GM15510 (cell line): ENCODE results near the gene LYSMD1.

Experiments
- POLR2A ChIP-seq: IDR thresholded peaks from 3 replicates; pipeline ENCODE4 v1.6.1; 2011; ENCODE audit warnings: borderline replicate concordance; ENCODE audit not compliant: insufficient read length; ENCODE audit errors: extremely low read depth

Gene LYSMD1

DNA sequence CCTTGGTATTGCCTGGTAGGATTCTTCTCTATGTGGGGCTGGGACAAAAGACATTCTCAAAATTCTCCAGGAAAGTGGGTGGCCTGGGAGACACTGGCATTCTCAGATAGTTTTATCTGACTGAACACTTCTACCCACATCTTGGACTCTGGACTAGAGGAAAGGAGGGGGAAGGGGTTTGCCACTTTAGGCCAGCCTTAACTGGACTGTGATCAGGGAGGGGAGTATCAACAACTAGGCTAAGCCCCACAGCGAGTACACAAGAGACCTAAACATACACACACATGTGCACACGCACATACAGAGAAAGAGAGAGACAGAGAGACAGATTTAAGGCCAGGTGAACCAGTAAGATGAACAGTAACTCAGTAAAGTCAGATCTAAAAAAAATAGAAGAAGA is 18.0 kb downstream of the LYSMD1 start:
- no peak for TF ChIP-seq POLR2A

DNA sequence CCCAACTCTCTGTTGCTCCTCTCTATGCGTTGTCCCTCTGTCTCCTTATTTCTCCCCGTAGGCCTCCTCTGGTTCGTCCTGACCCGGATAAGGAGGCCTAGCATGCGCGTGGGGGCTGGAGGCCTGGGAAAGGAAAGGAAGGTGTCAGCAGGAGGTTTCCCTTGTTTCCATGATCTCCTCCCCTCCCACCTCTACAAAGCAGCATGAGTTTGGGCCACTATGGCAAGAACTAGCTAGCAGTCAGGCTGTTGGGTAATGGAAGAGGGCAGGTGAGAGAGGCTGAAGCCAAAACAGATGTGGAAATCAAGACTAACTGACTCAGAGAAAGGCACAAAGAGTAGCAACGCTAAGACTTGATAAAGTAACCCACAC is 18.6 kb downstream of the LYSMD1 start:
- TF ChIP-seq POLR2A = no peak

DNA sequence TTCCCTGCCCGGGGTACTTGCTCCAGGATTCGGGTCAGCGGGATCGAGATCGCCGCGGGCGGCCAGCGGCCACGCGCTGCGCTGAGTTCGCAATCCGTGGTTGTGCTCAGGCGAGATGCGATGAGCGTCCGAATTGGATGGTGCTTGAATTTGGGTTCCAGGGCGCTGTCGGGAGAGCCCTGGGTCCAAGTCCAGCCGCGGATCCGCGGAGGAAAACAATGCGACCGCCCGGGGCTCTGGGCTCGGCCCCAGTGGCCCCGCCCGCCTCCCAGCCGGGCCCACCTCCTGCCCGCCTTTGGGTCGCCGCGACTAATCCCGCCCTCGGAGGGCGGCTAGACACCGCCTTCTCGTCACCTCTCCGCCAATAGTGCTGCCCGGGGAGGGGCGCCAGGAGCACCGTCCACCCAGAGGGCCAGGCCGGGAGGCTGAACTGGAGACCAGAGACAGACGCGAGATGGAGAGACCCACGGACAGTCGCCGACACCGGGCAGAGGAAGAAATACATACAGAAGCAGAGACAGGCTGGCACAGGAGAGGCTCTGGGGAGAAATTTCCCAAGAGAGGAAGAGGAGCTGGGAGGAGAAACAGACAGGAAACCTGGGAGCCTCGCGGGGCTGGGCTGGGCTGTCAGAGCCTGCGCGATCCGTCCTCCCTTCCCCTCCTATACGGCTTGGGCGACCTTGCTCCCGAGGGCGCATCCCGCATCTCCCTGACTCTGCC is 19.1 kb downstream of the LYSMD1 start, which contains the start of gene SEMA6C:
TSS of gene SEMA6C (minus strand) at position 220 of the 720 bp plus-strand sequence. CDS start 4,010 bp downstream, outside the sequence.
- peak; percentile 24 for TF ChIP-seq POLR2A

DNA sequence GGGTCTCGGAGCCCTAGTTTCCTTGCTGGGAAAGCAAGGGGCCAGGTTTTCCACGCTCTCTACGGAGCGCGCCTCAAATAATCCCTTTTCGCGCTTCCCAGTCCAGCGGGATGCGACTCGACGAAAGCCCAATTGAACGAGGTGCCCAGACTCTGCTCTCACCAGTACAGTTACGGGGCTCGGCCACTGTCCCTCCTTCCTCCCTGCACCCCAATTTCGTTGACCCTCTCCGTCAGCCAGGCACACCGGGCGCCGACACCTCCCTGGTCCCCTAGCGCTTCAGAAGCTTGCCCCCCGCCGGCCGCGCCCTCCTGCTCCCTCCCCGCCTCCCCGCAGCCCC is 19.7 kb downstream of the LYSMD1 start:
- TF ChIP-seq POLR2A = no peak

DNA sequence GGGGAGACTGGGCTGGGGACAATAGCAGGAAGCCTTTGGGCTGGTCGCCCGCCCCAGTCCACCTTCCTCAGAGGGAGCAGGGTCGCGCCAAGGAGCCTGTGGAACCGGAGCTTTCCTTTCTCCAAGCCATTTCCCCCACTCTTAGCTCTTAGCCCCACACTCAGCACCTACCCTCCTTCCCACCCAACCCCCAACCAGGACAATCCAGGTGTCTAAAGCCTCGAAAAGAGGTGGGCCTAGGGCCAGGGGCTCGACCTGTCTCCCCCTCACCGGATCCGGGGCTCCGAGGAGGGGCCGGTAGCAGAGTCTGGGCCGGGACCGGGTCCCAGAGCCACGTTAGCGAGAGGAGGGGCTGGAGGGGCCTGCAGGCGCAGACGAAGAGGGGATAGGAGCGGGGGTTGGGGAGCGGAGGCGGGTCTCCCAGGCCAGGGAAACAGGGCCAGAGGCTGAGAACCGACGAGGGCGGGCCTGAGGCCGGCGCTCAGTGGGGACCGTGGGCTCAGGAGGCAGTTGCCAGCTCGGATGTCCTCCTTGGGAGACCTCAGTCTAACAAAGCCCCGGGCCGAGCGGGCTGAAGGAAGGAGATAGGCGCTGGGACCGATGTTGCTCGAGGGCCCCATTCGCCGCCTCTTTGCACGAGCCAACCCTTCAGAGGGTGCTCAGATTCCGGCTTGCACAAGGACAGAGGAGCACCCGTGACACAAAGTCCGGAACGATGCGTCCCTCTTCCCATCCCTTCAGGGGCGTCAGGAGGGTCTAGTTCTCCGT is 20.2 kb downstream of the LYSMD1 start:
- TF ChIP-seq POLR2A = no peak

DNA sequence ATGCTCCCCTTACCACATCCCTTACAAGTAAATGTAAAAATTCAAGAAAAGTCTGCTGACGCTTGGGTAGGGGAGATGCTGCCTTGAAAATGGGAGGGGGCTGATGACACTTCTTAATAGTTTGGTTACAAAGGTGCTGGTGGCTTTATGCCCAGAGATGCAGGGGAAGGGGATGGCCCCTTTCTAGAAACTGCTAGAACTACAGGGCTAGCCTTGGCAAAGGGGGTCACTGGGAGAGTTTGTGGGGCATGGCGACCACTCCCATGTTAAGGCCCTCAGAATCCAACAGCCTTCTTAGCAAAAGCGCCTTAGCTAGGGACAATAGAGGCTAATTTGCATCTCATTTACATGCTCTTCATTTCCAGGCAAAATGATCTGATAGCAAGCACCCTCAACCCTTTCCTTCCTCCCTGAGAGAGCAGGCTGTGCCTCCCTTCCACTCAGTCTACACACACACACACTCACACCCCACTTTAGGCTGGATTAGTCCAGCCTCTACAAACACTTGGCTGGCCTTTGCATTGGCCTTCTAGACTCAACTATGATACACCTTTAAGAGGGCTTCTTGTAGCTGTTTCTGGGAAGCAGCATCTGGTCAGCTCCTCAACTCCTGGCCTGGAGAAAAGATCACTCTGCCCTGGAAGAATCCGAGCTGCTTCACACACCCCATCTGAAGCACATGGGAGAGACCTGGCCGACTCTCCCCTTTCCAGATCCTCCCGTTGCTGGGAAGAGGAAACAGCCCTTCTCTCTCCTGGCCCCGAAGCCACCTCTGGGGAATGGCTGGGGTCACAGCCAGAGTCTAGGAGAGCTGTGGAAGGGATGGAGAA is 21.0 kb downstream of the LYSMD1 start:
- no peak for TF ChIP-seq POLR2A

DNA sequence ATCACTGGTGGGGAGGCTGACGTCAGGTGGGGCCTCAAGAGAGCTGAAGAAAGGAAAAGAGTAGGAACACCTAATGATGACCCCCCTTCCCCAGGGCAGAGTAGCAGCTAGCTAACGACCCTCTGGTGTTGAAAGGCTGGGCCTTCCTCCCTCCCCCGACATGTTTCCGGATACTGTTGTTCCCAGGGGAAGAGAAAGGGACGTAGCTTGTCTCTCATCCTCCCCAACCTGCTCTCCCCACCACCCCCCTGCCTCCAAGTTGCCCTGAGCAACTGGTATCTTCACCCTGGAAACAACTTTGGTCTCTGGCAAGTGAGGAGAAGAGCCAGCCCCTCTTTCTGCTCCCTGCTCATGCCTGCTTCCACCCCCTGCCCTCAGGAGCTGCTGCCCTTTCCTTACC is 21.7 kb downstream of the LYSMD1 start:
- no peak for TF ChIP-seq POLR2A

DNA sequence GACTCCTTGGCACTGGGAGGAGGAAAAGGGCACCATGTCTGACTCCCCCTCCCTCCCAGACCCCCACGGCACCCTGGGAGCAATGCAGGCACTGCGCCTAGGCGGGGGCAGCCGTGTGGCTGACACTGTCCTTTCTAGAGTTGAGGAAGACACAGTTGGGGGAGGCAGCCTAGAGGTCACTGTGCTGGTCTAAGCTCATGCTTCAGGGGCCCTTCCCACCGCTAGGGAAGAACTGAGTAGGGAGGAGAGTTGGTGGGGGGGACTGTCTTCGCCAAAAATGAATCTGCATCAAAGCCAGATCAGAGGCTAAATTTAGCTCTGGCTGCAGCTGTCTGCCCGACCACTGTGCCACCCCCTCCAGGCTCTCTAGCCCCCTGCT is 22.7 kb downstream of the LYSMD1 start:
- no peak for TF ChIP-seq POLR2A

DNA sequence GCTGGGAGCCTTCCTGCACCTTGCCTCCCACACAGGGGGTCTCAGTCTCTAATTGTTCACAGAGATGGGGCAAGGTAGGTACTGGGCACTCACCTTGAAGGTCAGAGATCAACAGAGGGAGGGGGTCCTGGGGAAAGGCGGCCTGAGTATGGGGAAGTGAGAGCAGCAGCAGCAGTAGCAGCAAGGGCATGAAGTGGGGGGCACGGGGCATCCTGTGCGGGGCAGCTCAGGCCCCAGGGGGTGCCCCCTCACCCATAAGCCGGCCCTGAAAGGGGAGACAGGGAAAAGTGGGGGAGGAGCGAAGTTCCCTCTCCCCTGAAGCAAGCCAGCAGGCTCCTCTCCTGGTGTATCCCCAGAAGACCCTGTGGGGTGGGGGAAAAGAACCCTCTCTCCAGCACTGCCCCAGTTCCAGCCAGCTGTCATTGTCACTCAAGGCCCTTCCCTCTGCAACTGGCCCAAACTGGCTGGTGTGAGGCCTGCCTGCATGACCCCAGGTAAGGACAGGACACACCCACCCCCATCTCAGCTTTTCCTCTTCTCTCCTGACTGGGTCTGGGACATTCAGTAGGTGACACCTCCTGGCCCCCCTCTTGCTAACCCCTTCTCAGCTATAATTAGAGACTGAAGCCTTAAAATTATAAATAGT is 23.2 kb downstream of the LYSMD1 start:
- no peak for TF ChIP-seq POLR2A

DNA sequence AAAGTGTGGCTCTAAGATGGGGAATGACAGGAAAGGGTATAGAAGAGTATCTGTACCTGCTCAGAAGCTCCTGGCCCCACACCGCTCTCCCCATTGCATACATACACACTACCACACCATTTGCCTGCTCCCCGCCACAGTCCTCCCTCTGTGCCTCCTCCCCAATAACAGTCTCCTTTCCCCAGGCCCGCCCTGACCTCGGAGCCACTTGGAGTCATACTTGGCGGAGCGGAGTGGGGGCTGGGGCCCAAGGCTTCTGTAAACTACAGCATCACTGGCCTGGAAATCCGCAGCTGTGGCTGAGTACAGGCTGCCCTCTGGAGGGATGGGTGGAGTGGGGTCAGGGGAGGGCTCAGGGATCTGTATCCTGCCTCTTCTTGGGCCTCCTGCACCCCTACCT is 27.9 kb downstream of the LYSMD1 start:
- TF ChIP-seq POLR2A = no peak

DNA sequence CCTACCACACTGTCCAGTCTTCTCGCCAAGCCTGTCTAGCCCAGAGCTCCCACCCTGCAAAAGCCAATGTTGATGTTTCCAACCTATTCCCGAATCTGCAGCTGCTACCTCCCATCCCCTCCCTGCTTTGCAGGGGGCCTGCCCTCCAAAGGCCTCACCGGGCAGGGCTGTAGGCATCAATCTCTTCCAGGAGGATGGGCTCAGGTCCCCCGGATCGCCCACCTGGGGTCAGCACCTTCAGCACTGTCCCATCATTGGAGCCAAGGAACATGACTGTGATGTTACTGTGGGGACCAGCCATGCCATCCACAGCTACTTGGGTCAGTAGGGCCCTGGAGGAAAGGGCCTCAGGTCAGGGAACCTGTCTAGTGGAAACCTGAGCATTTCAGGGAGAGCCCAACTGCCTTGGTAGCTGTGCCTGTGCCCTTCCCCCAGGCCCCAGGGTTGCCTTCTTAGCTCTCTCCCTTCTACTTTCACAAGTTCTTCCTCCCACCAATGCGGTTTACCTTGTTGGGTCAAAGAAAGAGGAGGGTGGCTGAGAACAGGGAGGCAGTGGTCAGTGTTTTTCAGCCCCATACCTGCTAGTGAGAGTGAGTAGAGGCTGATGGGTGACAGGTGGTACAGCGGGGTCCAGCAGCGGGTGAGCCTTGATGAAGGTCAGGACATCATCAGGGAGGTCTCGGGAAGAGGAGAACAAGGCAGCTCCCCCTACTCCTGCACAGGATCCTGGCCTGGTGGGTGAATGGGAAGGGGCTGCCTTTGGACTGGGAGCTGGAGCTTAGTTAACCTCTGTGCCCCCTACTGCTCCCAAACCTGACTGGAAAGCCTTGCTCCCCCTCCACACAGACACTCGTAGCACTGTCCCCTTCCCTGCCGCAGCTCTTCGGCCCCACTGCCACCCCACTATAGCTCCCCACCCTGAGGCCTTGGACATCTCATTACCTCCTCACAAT is 30.0 kb downstream of the LYSMD1 start:
- TF ChIP-seq POLR2A = no peak

DNA sequence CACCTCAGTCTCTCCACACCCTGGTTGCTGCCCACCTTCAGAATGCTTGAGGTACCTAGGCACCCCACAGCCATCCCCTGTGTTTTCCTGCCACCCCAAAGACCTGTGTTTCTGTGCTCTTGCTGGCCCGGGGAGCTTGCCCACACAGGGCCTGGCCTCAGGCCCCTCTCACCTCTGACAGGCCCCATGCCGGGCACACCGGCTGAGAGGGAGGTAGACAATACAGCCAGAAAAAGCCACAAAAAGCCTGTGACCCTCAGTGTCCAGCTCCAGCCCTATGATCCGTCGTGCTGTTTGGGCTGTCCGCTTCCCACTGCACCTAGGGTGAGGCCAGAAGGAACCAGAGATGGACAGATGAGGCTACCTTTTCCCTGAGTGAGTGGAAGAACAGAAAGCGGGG is 30.7 kb downstream of the LYSMD1 start:
- TF ChIP-seq POLR2A = no peak

DNA sequence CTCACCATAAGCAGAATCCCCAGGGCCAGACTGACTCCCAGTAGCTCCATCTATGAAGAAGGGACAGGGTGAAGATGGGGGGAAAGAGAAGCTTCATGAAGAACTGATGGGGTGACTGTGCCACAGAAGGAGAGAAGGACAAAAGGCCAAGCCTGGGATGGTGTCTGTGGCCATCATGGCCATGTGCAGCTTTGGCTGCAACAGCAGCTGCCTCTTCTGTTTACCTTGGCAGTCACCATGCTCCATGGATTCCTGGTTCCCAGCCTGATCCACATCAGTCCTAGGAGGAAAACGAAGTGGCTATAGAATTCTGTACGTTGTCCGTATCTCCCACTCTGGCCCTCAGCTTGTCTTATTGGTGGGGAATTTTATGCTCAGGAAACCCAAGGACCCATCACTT is 31.3 kb downstream of the LYSMD1 start:
- TF ChIP-seq POLR2A = no peak
